Upper lobe of left lung (tissue), 6 donors: Measurements from ENCODE around the gene SKOR2. TPM values are rescaled to one million over a fixed set of nuclear protein-coding genes. Genes with fewer than 3 reads are reported as not detected.

ENCODE experiments used
- ATAC-seq, 2 donors: fragments of 200-7000 bp; cut with Tn5 transposase; one replicate each; pipeline ENCODE4 v1.9.1; 2022; ENCODE audit warnings: mild to moderate bottlenecking in 2 of 2, moderate library complexity in 2 of 2; ENCODE audit not compliant: low FRiP score in 2 of 2
- DNase-seq, 2 donors: peaks; one replicate each; pipeline ENCODE4 v3.0.0-alpha.2; 2019 to 2020
- H3K27ac ChIP-seq, 4 donors: fragments of 200-600 bp; sonication (generic); one replicate each; pipeline ENCODE4 v1.5.1; 2016 to 2019
- H3K27me3 ChIP-seq, 4 donors: fragments of 200-600 bp; sonication (generic); one replicate each; pipeline ENCODE4 v1.5.1; 2017 to 2019
- H3K36me3 ChIP-seq, 4 donors: fragments of 200-600 bp; sonication (generic); one replicate each; pipeline ENCODE4 v1.5.1; 2016 to 2019
- H3K4me1 ChIP-seq, 4 donors: fragments of 200-600 bp; sonication (generic); one replicate each; pipeline ENCODE4 v1.5.1; 2018 to 2019
- H3K4me3 ChIP-seq, 4 donors: fragments of 200-600 bp; sonication (generic); one replicate each; pipeline ENCODE4 v1.5.1; 2017 to 2019; ENCODE audit warnings: mild to moderate bottlenecking in 2 of 4, moderate library complexity in 1 of 4
- H3K9me3 ChIP-seq, 4 donors: fragments of 200-600 bp; sonication (generic); one replicate each; pipeline ENCODE4 v1.5.1; 2018 to 2019
- EP300 ChIP-seq, 4 donors: sonication (generic); formaldehyde crosslinking; IDR thresholded peaks; one replicate each; pipeline ENCODE4 v1.5.1; 2017; ENCODE audit warnings: antibody characterized with exemption in 4 of 4, control low read depth in 2 of 4
- POLR2A ChIP-seq, 4 donors: fragments of 450-650 bp; IDR thresholded peaks; one replicate each; pipeline ENCODE4 v1.5.1; 2016 to 2017; ENCODE audit warnings: antibody characterized with exemption in 4 of 4, mild to moderate bottlenecking in 2 of 4
- POLR2AphosphoS5 ChIP-seq, 2 donors: sonication (generic); formaldehyde crosslinking; IDR thresholded peaks; one replicate each; pipeline ENCODE4 v1.5.1; 2017; ENCODE audit warnings: antibody characterized with exemption in 2 of 2
- WGBS, 2 donors: methylation state at CpG; one replicate each; pipeline ENCODE4 v1.1.5; 2017 to 2018; 5-methylcytosine and 5-hydroxymethylcytosine counted together
- total RNA-seq, 6 donors: library from RNA; depleted of rRNA in 4 of 6; stranded (reverse); fragments of >200 nt in 4 of 6; gene quantifications; one replicate each; pipeline versions ENCODE4 v1.1.0 to v1.2.1, GENCODE V29; 2016 to 2021
- TF ChIP-seq, protein P1 (sequence below), 6 experiments: fragments of 450-650 bp in 4 of 6; fragments of 200-600 bp in 2 of 6; sonication (generic) in 2 of 6; IDR thresholded peaks; one replicate each; pipeline ENCODE4 v1.5.1; 2016 to 2019; ENCODE audit warnings: antibody characterized with exemption in 6 of 6
- donor health status: DM: no; HTN: no; CAD: no; lungs with moderate emphysema.
- donor health status: DM: no; HTN: yes; CAD: no; lungs with severe emphysema.

SKOR2 gene, protein sequence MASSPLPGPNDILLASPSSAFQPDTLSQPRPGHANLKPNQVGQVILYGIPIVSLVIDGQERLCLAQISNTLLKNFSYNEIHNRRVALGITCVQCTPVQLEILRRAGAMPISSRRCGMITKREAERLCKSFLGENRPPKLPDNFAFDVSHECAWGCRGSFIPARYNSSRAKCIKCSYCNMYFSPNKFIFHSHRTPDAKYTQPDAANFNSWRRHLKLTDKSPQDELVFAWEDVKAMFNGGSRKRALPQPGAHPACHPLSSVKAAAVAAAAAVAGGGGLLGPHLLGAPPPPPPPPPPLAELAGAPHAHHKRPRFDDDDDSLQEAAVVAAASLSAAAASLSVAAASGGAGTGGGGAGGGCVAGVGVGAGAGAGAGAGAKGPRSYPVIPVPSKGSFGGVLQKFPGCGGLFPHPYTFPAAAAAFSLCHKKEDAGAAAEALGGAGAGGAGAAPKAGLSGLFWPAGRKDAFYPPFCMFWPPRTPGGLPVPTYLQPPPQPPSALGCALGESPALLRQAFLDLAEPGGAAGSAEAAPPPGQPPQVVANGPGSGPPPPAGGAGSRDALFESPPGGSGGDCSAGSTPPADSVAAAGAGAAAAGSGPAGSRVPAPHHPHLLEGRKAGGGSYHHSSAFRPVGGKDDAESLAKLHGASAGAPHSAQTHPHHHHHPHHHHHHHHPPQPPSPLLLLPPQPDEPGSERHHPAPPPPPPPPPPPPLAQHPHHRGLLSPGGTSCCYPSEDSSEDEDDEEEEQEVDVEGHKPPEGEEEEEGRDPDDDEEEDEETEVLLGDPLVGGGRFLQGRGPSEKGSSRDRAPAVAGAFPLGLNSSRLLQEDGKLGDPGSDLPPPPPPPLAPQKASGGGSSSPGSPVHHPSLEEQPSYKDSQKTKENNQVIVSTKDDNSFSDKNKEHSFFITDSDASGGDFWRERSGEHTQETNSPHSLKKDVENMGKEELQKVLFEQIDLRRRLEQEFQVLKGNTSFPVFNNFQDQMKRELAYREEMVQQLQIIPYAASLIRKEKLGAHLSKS
- not detected for total RNA-seq

DNA sequence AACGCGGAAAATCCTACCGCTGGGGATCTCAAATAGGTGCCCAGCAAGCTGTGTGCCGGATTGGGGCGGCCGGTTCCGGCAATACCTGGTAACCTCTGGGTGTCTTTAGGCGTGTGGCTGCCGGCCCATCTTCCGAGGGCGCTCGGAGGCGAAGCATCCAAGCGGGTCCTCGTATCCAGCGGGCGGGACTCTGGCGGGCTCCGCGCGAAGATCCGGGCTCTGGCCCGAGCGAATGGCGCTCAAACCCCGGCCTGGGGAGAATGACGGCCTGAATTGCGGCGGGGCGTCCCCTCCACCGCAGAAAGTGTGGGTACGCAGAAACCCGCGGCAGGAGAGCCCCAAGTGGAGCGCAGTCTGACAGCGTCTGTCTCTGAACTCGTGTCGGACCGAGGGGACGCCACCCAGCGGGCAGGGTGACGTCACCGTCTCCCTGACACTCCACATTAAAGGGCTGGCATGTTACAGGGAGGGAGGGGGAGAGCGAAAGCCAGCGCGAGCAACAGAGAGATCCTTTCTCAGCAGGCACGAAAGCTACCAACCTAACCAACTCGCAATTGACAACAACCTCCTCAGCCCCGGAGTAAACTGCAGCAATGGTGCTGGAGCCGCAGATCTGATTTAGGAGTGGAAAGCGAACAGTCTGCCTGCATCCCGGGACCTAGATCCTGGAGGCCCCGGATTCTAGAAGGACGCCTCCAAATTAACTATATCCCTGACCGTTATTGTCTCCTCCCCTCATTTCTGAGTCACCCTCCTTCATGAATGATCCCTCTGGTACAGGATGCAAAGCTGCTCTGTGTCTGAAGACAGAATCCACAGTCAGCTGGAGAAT is at the start of gene SKOR2:
Gene SKOR2 (minus strand): TSS at position 372 of the 832 bp plus-strand sequence. CDS start 2,477 bp downstream, outside the sequence.
- whole genome bisulfite sequencing, 2 donors = 1 to 4% methylated on average over 26 to 51 of the region's 55 CpGs
- Histone ChIP-seq H3K27me3 (peaks cover 0 to 73% (median 42%) of the 10 kb centered on the region in 4 donors), H3K4me1 (peaks cover 0 to 25% (median 5%) of the 10 kb centered on the region in 4 donors), H3K27ac (no peak within 1 kb of the TSS), H3K36me3 (no peaks in the 10 kb centered on the region), H3K4me3 (no peak within 1 kb of the TSS), H3K9me3 (no peaks in the 10 kb centered on the region)
- TF ChIP-seq POLR2A (IDR thresholded peaks at IDR 0.05) = no peak
- no peak for TF ChIP-seq EP300 (IDR thresholded peaks at IDR 0.05)
- TF ChIP-seq, protein P1, sequence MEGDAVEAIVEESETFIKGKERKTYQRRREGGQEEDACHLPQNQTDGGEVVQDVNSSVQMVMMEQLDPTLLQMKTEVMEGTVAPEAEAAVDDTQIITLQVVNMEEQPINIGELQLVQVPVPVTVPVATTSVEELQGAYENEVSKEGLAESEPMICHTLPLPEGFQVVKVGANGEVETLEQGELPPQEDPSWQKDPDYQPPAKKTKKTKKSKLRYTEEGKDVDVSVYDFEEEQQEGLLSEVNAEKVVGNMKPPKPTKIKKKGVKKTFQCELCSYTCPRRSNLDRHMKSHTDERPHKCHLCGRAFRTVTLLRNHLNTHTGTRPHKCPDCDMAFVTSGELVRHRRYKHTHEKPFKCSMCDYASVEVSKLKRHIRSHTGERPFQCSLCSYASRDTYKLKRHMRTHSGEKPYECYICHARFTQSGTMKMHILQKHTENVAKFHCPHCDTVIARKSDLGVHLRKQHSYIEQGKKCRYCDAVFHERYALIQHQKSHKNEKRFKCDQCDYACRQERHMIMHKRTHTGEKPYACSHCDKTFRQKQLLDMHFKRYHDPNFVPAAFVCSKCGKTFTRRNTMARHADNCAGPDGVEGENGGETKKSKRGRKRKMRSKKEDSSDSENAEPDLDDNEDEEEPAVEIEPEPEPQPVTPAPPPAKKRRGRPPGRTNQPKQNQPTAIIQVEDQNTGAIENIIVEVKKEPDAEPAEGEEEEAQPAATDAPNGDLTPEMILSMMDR (IDR thresholded peaks at IDR 0.05) = no peak
- TF ChIP-seq POLR2AphosphoS5 (IDR thresholded peaks at IDR 0.05) = no peak
- peak in 1 of 2 donors; percentile 63 for DNase-seq
- no peak for ATAC-seq

- ATAC-seq (no peak), DNase-seq (no peak)
- WGBS, 2 donors = 38 to 50% methylated on average over 1 of the region's 1 CpG
- Histone ChIP-seq H3K27me3 (no peaks in the 10 kb centered on the region), H3K27ac (no peak overlapping the region), H3K4me3 (no peak overlapping the region), H3K9me3 (no peaks in the 10 kb centered on the region), H3K36me3 (no peaks in the 10 kb centered on the region), H3K4me1 (no peaks in the 10 kb centered on the region)
- no peak for TF ChIP-seq POLR2A (IDR thresholded peaks at IDR 0.05)
- TF ChIP-seq, protein P1 (IDR thresholded peaks at IDR 0.05) = no peak
- no peak for TF ChIP-seq EP300 (IDR thresholded peaks at IDR 0.05)
- no peak for TF ChIP-seq POLR2AphosphoS5 (IDR thresholded peaks at IDR 0.05)
These were observed 45.0 kb upstream of the SKOR2 start for GRCh38 chr18:47296462-47296861.

GRCh38 chr18:47294801-47295200 is 43.3 kb upstream of the SKOR2 start:
- Histone ChIP-seq H3K4me3 (no peak overlapping the region), H3K36me3 (no peaks in the 10 kb centered on the region), H3K27ac (no peak overlapping the region), H3K4me1 (no peaks in the 10 kb centered on the region), H3K27me3 (no peaks in the 10 kb centered on the region), H3K9me3 (no peaks in the 10 kb centered on the region)
- no peak for TF ChIP-seq POLR2A (IDR thresholded peaks at IDR 0.05)
- no peak for TF ChIP-seq POLR2AphosphoS5 (IDR thresholded peaks at IDR 0.05)
- TF ChIP-seq, protein P1 (IDR thresholded peaks at IDR 0.05) = no peak
- no peak for TF ChIP-seq EP300 (IDR thresholded peaks at IDR 0.05)
- ATAC-seq (no peak), DNase-seq (no peak)
- WGBS, 2 donors = 91 to 100% methylated on average over 3 of the region's 3 CpGs

DNA sequence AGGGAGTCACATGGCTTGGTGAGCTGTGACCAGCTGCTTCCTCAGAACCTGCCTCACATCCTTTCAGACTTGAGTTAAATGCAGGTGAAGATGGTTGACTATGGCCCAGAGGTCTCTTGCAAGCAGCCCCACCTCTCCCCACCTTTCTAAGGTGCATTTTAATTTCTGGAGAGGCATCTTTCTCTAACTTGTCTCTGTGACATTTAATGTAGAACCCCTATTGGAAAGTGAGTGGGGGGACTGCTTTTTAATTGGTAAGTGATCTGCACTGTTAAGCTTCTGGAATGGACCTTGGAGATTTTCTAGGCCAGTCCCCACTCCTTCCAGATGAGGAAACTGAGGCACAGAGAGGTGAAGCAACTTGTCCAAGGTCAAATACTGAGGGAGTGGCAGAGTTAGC is 37.3 kb upstream of the SKOR2 start:
- Histone ChIP-seq H3K36me3 (no peaks in the 10 kb centered on the region), H3K4me3 (no peak overlapping the region), H3K4me1 (no peaks in the 10 kb centered on the region), H3K27ac (no peak overlapping the region), H3K27me3 (no peaks in the 10 kb centered on the region), H3K9me3 (no peaks in the 10 kb centered on the region)
- DNase-seq (no peak), ATAC-seq (no peak)
- TF ChIP-seq EP300 (IDR thresholded peaks at IDR 0.05) (no peak), POLR2AphosphoS5 (IDR thresholded peaks at IDR 0.05) (no peak), POLR2A (IDR thresholded peaks at IDR 0.05) (no peak)
- TF ChIP-seq, protein P1 (IDR thresholded peaks at IDR 0.05) = no peak
